Gastrocnemius medialis (tissue), 4 donors: ENCODE measurements around the gene RABGAP1L. TPM values are rescaled to one million over a fixed set of nuclear protein-coding genes. Genes with fewer than 3 reads are reported as not detected.
"Not testable (repeated sequence)": the region's sequence is repeated elsewhere in the genome, so short reads cannot be mapped to it uniquely, and the experiment has no call there.

Experiments used
- ATAC-seq, 2 donors: fragments of 150-250 bp; one replicate each; pipeline ENCODE4 v1.9.1; 2016
- DNase-seq, 2 donors: peaks; one replicate each; pipeline ENCODE4 v3.0.0-alpha.2; 2019
- H3K27ac ChIP-seq, 4 donors: fragments of 200-600 bp; sonication (generic); 1 replicate in 1 of 4; 2 replicates in 3 of 4; pipeline ENCODE4 v1.5.1; 2016 to 2018; ENCODE audit warnings: mild to moderate bottlenecking in 2 of 4, moderate library complexity in 1 of 4
- H3K27me3 ChIP-seq, 3 donors: fragments of 200-600 bp; sonication (generic) in 2 of 3; 1 replicate in 1 of 3; 2 replicates in 2 of 3; pipeline versions ENCODE4 v1.5.1 to v1.6.0; 2016 to 2019; ENCODE audit warnings: mild to moderate bottlenecking in 1 of 3, moderate library complexity in 1 of 3
- H3K36me3 ChIP-seq, 2 donors: fragments of 200-600 bp; sonication (generic) in 1 of 2; one replicate each; pipeline ENCODE4 v1.5.1; 2017 to 2018
- H3K4me1 ChIP-seq, 2 donors: fragments of 200-600 bp; sonication (generic) in 1 of 2; one replicate each; pipeline ENCODE4 v1.5.1; 2016 to 2017; ENCODE audit warnings: mild to moderate bottlenecking in 2 of 2
- H3K4me3 ChIP-seq, 4 donors: fragments of 200-600 bp; sonication (generic) in 3 of 4; 1 replicate in 1 of 4; 2 replicates in 3 of 4; pipeline ENCODE4 v1.5.1; 2016 to 2019; ENCODE audit warnings: mild to moderate bottlenecking in 2 of 4
- H3K9me3 ChIP-seq, 3 donors: fragments of 200-600 bp; sonication (generic) in 2 of 3; 1 replicate in 1 of 3; 2 replicates in 2 of 3; pipeline ENCODE4 v1.5.1; 2016 to 2019
- POLR2A ChIP-seq, 2 donors: fragments of 450-650 bp; IDR thresholded peaks; one replicate each; pipeline ENCODE4 v1.6.1; 2017; ENCODE audit warnings: antibody characterized with exemption in 2 of 2, mild to moderate bottlenecking in 2 of 2, moderate library complexity in 2 of 2
- in situ Hi-C, 4 donors: fragments of 200-750 bp; cut with MboI; loops; one replicate each; pipeline versions ENCODE4 v1.15.0 to v1.8.0; 2017; ENCODE audit warnings: low sequenced_read_pairs in 4 of 4
- intact Hi-C: fragments of 100-400 bp; cut with DNase I; formaldehyde crosslinking; loops from one replicate; pipeline ENCODE4 v1.15.1; 2023; ENCODE audit warnings: low total_unique reads
- total RNA-seq, 4 donors: library from RNA; depleted of rRNA; stranded (reverse); fragments of >200 nt; gene quantifications; one replicate each; pipeline versions ENCODE4 v1.1.0 to v1.2.3, GENCODE V29; 2016
- TF ChIP-seq, protein P1 (sequence below), 5 experiments: fragments of 450-650 bp in 3 of 5; fragments of 200-600 bp in 2 of 5; sonication (generic) in 2 of 5; IDR thresholded peaks in 4 of 5; conservative IDR thresholded peaks in 1 of 5; 1 replicate in 4 of 5; 2 replicates in 1 of 5; pipeline ENCODE4 v1.5.1; 2016 to 2019; ENCODE audit warnings: antibody characterized with exemption in 5 of 5, mild to moderate bottlenecking in 3 of 5, moderate library complexity in 3 of 5

The RABGAP1L gene
- total RNA-seq, 4 donors from 2014 or later = 8.8 to 22.2 (median 14.9) TPM

DNA sequence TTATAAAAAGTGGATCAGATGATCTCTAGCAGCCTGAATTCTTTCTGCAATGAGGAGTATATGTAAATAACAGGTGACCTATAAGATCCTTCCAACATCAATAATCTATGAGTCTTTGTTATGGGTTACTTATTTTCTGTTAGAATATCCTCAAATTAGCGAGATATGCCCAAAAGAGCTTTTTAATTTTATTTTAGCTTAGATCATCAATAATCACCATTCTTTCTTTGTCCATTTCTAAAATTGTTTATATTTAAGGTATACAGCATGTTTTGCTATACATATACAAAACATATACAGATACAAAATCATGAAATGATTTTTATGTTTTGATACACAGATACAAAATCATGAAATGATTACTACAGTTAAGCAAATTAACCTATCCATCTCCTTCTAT is 11.8 kb downstream of the RABGAP1L start:
- no peak overlapping the region for H3K27ac ChIP-seq
- ATAC-seq = no peak
- no peaks in the 10 kb centered on the region for H3K4me1 ChIP-seq
- no peak for DNase-seq
- H3K27me3 ChIP-seq = no peaks in the 10 kb centered on the region
- H3K9me3 ChIP-seq = no peaks in the 10 kb centered on the region
- in situ Hi-C loops (loop anchor here in 1 of 4 donors (25.0 kb wide), 1 partner anchor 734 kb away; no protein-coding TSS in a partner anchor), intact Hi-C loops (no loop called here)
- no peak overlapping the region for H3K4me3 ChIP-seq
- H3K36me3 ChIP-seq = no peaks in the 10 kb centered on the region
- TF ChIP-seq, protein P1, sequence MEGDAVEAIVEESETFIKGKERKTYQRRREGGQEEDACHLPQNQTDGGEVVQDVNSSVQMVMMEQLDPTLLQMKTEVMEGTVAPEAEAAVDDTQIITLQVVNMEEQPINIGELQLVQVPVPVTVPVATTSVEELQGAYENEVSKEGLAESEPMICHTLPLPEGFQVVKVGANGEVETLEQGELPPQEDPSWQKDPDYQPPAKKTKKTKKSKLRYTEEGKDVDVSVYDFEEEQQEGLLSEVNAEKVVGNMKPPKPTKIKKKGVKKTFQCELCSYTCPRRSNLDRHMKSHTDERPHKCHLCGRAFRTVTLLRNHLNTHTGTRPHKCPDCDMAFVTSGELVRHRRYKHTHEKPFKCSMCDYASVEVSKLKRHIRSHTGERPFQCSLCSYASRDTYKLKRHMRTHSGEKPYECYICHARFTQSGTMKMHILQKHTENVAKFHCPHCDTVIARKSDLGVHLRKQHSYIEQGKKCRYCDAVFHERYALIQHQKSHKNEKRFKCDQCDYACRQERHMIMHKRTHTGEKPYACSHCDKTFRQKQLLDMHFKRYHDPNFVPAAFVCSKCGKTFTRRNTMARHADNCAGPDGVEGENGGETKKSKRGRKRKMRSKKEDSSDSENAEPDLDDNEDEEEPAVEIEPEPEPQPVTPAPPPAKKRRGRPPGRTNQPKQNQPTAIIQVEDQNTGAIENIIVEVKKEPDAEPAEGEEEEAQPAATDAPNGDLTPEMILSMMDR (IDR thresholded peaks at IDR 0.05 in 4 of 5, conservative IDR thresholded peaks at IDR 0.05 in 1 of 5) = no peak
- TF ChIP-seq POLR2A (IDR thresholded peaks at IDR 0.05) = no peak

- intact Hi-C loops = no loop called here
- no peak for ATAC-seq
Measured at GRCh38 chr1:174174461-174175329, 15.4 kb downstream of the RABGAP1L start.

DNA sequence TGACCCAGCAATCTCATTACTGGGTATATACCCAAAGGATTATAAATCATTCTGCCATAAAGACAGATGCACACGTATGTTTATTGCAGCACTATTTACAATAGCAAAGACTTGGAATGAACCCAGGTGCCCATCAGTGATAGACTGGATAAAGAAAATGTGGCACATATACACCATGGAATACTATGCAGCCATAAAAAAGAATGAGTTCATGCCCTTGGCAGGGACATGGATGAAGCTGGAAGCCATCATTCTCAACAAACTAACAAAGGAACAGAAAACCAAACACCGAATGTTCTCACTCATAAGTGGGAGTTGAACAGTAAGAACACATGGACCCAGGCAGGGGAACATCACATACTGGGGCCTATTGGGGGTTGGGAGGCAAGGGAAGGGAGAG is 19.1 kb downstream of the RABGAP1L start:
- in situ Hi-C loops, H3K27me3 ChIP-seq: not testable (repeated sequence)

More at GRCh38 chr1:174174461-174175329, 15.4 kb downstream of the RABGAP1L start:
- H3K4me1 ChIP-seq = no peaks in the 10 kb centered on the region
- no peak for DNase-seq
- H3K27me3 ChIP-seq = no peaks in the 10 kb centered on the region
- no peaks in the 10 kb centered on the region for H3K9me3 ChIP-seq
- H3K4me3 ChIP-seq = no peak overlapping the region
- in situ Hi-C loops = loop anchor here in 1 of 4 donors (25.0 kb wide), 1 partner anchor 737 kb away; no protein-coding TSS in a partner anchor
- TF ChIP-seq, protein P1 (IDR thresholded peaks at IDR 0.05 in 4 of 5, conservative IDR thresholded peaks at IDR 0.05 in 1 of 5) = no peak
- no peak for TF ChIP-seq POLR2A (IDR thresholded peaks at IDR 0.05)
- H3K36me3 ChIP-seq = no peaks in the 10 kb centered on the region
- H3K27ac ChIP-seq = no peak overlapping the region

DNA sequence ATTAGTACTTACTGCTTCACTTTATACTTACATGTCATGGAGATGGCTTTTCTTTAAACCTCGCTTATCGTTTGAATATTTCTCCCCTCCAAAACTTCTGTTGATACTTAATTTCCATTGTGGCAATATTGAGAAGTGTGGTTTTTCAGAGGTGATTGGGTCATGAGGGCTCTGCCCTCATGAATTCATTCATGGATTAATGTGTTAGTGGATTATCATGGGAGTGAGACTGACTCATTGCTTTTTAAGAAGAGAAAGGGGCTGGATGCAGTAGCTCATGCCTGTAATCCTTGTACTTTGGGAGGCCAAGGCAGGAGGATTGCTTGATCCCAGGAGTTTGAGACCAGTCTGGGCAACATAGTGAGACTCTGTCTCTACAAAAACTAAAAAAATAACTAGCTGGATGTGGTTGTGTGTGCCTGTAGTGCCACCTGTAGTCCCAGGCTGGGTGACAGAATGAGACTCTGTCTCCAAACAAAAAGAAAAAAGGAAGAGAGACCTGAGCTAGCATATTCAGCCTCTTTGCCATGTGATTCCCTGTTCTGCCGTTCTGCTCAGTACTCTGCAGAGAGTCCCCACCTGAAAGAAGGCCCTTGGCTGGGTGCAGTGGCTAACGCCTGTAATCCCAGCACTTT is 30.2 kb downstream of the RABGAP1L start:
- H3K36me3 ChIP-seq = no peaks in the 10 kb centered on the region
- in situ Hi-C loops (no loop called here), intact Hi-C loops (no loop called here)
- no peaks in the 10 kb centered on the region for H3K4me1 ChIP-seq
- H3K27me3 ChIP-seq = no peaks in the 10 kb centered on the region
- no peak overlapping the region for H3K4me3 ChIP-seq
- DNase-seq (no peak), ATAC-seq (no peak)
- TF ChIP-seq, protein P1 (IDR thresholded peaks at IDR 0.05 in 4 of 5, conservative IDR thresholded peaks at IDR 0.05 in 1 of 5) = no peak
- TF ChIP-seq POLR2A (IDR thresholded peaks at IDR 0.05) = no peak
- no peaks in the 10 kb centered on the region for H3K9me3 ChIP-seq
- H3K27ac ChIP-seq = no peak overlapping the region

More for the DNA sequence above, 19.1 kb downstream of the RABGAP1L start:
- DNase-seq, ATAC-seq, H3K4me3 ChIP-seq, intact Hi-C loops, H3K36me3 ChIP-seq, H3K4me1 ChIP-seq, H3K27ac ChIP-seq, H3K9me3 ChIP-seq: not testable (repeated sequence)

- in situ Hi-C loops = no loop called here
- H3K27ac ChIP-seq = no peak overlapping the region
- no peaks in the 10 kb centered on the region for H3K9me3 ChIP-seq
- TF ChIP-seq, protein P1 (IDR thresholded peaks at IDR 0.05 in 4 of 5, conservative IDR thresholded peaks at IDR 0.05 in 1 of 5) = no peak
- TF ChIP-seq POLR2A (IDR thresholded peaks at IDR 0.05) = no peak
- no peak for DNase-seq
- H3K27me3 ChIP-seq = no peaks in the 10 kb centered on the region
- H3K4me3 ChIP-seq = no peak overlapping the region
- no peaks in the 10 kb centered on the region for H3K4me1 ChIP-seq
- intact Hi-C loops = no loop called here
- H3K36me3 ChIP-seq = no peaks in the 10 kb centered on the region
- ATAC-seq = no peak
Measured at GRCh38 chr1:174190691-174191199, 31.4 kb downstream of the RABGAP1L start.
